HG03432 (cell line): ENCODE data around the gene DOCK6.
A peak's percentile ranks its signal among the peaks of the same experiment; 100 is the strongest.

Source experiments
- ATAC-seq: cut with Tn5 transposase; IDR thresholded peaks from one replicate; pipeline ENCODE4 v1.9.1; 2021; ENCODE audit warnings: mild to moderate bottlenecking, moderate library complexity; ENCODE audit not compliant: unreplicated experiment

Gene DOCK6

GRCh38 chr19:11261971-11262839, at the start of gene DOCK6:
DOCK6 (minus strand) TSS chr19:11262524; CDS start chr19:11262440, 84 bp downstream.
- ATAC-seq, result no peak

- ATAC-seq, result no peak
These were observed 44.0 kb upstream of the DOCK6 start for GRCh38 chr19:11306337-11306736.

GRCh38 chr19:11304936-11305335, 42.6 kb upstream of the DOCK6 start:
- ATAC-seq, result no peak

GRCh38 chr19:11300811-11301120, 38.4 kb upstream of the DOCK6 start:
- ATAC-seq, result no peak

GRCh38 chr19:11299946-11300810, 37.9 kb upstream of the DOCK6 start:
- no peak for ATAC-seq

GRCh38 chr19:11296264-11296663, 33.9 kb upstream of the DOCK6 start:
- ATAC-seq, result no peak

GRCh38 chr19:11295665-11296245, 33.4 kb upstream of the DOCK6 start, which contains the start of gene TSPAN16:
TSPAN16 (plus strand) TSS chr19:11296160; CDS start chr19:11296298, 138 bp downstream.
- ATAC-seq, result no peak

GRCh38 chr19:11295180-11295579, 32.9 kb upstream of the DOCK6 start:
- no peak for ATAC-seq

GRCh38 chr19:11293433-11294389, 31.4 kb upstream of the DOCK6 start:
- ATAC-seq, result peak; percentile 69

GRCh38 chr19:11291991-11292390, 29.7 kb upstream of the DOCK6 start:
- ATAC-seq, result no peak

GRCh38 chr19:11291415-11291814, 29.1 kb upstream of the DOCK6 start:
- no peak for ATAC-seq

GRCh38 chr19:11290256-11290655, 27.9 kb upstream of the DOCK6 start:
- ATAC-seq, result no peak

- no peak for ATAC-seq
These were observed 26.0 kb upstream of the DOCK6 start for GRCh38 chr19:11288349-11288748.

GRCh38 chr19:11286312-11286974, 24.1 kb upstream of the DOCK6 start:
- no peak for ATAC-seq

- ATAC-seq, result no peak
These were observed 22.2 kb upstream of the DOCK6 start for GRCh38 chr19:11284515-11284914.

- no peak for ATAC-seq
These were observed 19.2 kb upstream of the DOCK6 start for GRCh38 chr19:11281356-11282049.

- no peak for ATAC-seq
These were observed 17.3 kb upstream of the DOCK6 start for GRCh38 chr19:11279505-11280236.

- ATAC-seq, result no peak
These were observed 16.3 kb upstream of the DOCK6 start for GRCh38 chr19:11278670-11279069.
